Brain pericyte (primary cell): Measurements from ENCODE around the gene CACNA1C.

ENCODE experiments used
- DNase-seq: peaks from one replicate; pipeline ENCODE4 v3.0.0-alpha.2; 2012; ENCODE audit warnings: low read depth, low spot score

CACNA1C gene

DNA sequence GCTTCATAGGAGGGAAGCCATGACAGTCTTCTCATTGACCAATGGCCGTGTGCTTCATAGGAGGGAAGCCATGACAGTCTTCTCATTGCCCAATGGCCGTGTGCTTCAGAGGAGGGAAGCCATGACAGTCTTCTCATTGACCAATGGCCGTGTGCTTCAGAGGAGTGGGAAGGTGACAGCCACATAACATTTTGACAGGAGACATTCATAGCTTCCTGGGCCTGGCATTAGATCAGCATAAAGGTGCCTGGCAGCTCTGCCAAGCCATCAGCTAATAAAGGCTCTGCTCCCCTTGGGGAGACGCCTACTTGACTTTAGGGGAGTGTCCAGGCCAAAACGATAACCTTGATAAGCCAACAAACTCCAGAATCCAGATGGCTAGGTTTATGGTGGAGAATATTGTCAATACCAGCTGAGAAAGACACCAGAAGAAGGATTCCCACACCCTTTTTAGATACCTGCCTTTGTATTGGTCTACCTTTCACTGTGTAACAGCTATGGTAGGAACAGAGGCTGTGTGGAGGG is 468.0 kb downstream of the CACNA1C start:
- no peak for DNase-seq

DNA sequence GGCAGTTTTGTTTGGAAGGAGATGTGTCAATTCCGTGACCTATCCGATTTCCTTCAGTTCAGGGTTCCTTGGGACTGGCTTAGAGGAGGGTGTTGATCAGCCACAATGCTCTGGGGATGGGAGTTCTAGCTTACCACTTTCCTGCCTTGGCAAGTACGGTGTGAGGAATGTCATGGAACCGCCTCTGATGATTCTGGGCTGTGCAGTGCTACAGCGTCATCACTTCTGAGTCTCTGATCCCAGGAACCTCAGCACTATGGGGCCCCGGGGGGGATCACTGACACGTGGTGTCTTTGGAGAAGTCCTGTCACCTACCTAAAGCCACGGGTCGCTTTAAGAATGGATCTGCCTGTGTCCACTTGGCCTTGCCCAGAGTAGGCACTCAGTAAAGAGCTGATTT is 470.5 kb downstream of the CACNA1C start:
- DNase-seq = no peak

DNA sequence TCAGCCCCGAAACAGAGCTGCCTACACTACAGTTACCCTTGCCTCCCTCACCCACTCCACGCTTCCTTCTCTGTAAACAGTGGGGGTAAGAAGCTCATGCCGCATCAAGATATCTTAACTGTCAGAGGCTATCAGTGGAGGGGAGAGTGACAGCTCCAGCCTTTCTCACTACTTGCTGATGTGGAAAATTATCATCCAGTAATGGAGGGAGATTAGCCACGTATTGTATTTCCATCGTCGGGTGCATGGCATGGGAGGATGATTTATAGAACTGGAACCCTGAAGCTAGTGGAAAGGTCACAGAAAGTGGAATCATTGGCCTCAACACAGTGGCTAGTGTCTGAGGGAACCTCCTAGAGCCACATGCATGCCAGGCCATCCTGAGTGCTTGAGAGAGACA is 471.1 kb downstream of the CACNA1C start:
- no peak for DNase-seq

DNA sequence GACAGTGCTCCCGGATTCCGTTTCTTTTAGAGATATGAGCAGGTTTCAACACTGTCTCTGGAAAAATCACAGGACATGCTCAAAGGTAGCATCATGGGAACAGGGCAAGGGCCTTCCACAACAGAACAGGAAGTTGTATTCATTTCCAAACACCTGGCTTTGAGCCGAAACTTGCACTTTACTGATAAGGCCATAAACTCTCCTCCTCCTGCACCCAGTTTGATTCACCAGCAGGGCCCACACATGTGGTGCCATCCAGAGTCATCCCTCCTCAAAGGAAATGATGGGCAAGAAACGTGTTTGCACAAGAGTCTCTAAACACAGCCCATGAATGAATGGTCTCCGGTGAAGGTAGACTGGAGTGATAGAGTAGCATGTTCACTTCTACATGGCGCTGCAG is 473.6 kb downstream of the CACNA1C start:
- no peak for DNase-seq

DNA sequence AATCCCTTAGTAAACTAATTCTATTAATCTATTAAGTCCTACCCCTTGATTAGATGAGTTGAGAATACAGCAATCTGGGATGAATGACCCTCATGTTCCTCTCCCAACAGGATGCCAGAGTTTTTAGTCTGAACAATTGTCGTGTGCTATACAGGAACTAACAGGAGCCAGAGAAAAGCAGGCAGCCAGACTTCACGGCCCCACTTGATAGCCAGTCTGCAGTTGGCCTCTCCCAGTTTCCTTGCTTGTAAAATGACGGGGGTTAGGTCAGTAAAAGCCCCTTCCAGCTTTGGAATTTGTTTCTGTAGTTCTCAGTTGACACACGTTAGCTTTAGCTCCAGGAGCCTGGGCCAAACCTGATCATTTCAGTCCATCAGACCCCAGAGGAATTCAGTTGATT is 475.2 kb downstream of the CACNA1C start:
- no peak for DNase-seq

DNA sequence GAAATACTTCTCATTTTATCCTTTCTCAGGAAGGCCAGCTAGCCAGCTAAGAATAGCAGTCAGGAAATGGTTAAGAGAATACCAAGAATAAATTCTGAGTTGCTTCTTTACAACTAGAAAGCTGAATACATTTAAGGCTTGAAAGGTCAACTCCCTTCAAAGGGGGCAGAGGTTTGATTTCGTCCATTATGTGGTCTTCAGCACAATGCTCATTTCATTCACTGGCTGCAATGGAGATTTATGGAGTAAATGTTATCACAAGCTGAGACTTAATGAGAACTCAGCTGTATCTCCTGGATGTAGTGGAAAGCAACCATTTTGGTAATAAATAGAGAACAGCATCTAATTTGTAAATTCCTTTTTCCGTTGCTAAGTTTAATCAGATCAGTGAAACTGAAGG is 477.0 kb downstream of the CACNA1C start:
- no peak for DNase-seq

DNA sequence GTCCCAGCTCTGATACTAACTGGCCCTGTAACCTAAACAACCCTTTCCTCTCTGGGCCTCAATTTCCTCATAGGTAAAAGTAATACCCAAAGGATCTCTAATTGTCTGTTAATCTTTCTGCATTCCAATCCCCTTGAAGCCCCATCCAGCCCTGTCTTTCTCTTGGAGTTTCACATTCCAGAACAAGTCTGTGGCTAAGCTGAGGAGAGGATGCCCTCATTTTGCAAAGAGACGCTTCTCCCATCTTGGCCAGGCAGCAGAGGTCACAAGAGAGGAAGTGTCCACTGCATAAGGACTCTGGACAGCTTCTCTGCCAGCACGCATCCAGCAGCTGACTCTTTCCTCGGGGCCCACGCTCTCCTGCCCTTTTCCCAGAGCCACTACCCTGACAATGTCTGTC is 478.6 kb downstream of the CACNA1C start:
- no peak for DNase-seq

DNA sequence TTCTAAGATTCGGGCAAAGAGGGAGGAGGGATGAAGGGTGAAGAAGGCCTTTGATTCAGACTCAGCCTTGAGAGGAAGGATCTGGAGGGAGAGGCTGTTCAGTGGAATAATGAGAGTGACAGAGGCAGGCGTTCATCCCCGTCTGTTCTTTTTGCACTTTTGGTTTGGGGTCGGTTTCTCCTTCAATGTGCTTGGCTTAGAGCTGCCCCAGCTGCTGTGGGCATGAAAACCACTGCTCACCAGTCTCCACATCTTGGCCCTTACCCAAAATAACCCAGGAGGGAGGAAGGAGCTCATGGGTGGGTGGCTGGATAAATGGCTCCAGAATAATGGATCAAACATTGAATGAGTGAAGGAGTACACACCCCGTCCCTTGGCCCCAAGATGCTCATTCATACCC is 480.2 kb downstream of the CACNA1C start:
- DNase-seq = no peak

DNA sequence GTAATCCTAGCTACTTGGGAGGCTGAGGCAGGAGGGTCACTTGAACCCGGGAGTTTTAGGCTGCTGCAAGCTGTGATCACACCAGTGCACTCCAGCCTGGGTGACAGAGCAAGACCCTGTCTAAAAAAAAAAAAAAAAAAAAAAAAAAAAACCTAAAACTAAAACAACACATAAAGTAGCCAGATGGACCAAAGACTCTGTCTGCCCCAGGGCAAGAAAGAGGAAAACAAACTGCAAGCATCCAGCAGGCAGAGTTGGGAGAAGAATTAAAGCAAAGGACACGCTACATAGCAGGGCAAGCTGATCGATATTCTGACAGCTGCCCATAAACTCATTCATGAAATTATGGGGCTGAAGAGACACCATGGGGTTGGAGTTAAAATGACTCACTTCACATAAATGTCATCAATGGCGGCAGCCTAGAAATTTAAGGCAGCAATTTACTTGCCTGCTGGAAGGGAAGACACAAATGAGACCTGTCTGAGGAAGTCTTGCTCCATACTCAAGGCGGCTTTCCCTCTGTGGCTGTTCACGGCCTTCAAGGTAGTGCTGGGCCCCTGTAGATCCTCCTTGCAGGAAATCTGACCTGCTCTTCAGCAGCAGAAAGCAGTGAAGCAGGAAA is 482.9 kb downstream of the CACNA1C start:
- no peak for DNase-seq

DNA sequence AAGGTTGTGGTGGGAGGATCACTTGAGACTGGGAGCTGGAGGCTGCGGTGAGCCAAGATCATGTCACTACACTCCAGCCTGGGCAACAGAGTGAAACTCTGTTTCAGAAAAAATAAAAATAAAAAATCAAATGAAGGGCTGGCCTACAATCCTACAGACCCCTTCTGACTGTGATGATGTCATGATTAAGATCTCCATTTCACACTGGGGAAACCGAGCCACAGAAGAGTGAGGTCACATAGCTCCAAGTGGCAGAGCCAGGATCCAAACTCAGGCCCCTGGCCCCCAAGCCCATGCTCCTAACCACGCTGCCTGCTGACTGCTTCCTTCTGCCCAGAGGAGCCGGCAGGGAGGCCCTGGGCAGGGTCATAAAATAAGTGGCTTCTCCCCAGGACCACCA is 483.9 kb downstream of the CACNA1C start:
- no peak for DNase-seq

DNA sequence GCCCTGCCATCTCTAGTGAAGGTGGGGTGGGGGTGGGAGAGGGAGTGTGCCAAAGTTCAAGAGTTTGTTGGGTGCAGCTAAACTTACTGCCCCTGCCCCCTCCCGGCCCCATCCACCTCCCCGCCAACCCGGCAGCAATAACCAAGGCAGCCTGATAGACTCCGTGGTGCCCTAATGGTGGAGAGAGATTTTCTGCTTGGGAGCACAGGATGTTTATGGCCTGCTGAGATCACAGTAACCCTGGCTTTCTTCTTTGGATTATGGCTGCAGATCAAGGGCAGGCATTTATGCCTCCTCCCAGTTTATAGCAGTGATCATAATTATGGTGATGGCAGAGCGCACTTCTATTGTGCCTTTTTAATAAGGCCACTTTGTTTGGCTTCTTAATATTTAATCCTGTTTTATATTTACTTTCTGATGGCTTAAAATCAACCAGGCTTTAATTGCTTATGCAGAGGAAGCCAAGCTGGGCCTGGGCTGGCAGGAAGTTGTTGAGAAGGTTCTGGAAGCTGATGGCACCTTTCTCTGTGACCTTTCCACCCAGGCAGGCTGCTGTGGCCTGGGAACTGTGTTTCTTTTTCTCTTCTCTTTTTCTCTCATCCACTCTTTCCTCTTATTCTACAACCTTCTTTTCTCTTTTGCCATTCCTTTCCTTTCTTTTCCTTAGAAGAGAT is 485.2 kb downstream of the CACNA1C start:
- DNase-seq = no peak

DNA sequence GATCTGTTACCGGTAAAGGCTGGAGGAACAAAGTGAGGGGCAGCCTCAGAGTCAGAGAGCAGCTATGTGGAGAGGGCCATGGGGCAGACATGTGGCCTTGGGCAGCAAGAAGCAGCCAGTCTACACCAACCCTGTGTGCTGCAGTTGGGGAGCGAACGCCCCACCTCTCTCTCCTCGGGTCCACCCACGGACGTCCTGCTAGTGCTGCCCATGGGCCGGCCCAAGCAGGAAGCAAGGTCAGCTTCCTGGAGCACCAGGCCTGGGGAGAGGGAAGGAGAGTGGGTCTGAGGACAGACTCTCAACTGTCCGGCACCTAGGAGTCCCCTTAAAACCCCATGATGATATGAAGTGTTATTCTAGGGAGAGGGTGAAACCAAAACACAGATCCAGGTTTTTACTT is 487.2 kb downstream of the CACNA1C start:
- DNase-seq = no peak

DNA sequence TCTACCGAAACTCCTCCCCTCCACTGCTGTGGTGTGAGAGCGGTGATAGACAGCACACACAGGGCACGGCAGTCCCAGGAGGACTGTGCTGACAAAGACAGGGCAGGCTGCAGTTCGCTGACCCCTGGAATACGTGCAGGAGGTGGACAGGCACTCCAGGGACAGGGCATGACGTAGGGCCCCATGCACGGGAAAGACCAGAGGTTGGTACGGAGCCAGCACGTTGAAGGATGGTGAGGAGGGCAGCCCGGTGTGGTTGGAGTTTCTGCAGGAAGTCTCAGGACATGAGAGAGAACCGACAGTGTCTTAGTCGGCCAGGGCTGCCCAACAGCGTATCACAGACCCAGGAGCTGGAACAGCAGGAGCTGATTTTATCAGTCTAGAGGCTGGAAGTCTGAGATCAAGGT is 487.8 kb downstream of the CACNA1C start:
- no peak for DNase-seq

DNA sequence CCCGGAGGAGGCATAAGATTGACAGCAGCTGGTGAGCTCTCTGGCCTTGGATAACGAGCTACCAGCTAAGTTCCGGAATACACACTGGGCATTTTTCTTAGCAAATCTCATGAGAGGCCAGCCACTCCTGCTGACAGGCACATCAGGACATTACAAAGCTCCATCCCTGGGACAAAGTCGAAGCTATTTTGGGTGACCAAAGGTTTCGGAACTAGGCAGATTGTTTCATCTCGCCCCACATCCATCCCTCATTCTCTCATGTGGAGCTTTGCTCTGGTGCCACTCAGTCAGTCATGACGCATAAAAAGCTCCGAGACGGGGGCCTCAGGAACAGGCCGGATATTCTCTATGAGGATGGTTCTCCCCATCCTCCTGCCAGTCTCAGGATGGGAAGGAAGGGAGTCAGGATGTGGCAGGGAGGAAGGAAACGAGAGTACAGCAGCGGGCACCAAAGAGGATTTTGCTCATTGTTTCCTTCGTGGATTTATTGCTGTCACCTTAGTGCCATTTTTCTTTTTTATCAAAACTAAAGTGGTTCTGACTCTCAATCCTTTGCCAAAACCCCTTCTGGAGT is 488.9 kb downstream of the CACNA1C start:
- DNase-seq = no peak

DNA sequence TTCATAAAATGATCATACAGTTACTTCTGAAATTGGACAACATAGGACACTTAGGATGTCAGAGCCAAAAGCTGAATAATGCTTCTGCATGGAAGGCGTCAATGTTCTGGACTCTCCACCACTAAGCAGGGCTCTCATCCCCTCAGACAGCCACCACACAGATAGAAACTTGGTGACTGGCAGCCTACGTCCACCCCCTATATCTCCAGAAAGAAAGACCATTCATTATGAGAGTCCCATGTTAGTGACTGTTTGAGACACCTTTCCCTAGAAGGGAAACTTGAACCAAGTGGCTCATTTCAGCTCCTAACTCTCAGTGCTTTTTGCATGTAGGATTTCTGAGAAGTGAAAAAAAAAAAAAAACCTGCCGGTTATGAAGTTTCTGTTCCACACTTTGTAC is 491.0 kb downstream of the CACNA1C start:
- no peak for DNase-seq

DNA sequence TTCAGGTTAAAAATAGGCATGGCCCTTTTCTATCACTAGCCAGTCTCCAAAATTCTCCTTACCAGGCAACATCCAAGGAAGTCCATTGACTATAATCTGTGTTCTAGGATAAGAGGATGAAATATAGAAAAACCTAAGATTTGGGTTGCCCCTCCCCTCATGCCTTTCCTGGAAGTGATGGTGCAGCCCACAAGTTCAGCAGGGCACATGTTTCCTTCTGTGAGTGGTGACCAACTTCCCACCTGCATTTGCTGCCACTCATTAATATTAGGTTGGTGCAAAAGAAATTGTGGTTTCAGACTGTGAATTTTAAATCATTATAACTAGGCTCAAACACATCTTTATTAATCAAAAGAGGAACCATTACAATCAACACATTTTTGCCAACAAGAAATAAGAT is 491.4 kb downstream of the CACNA1C start:
- no peak for DNase-seq

DNA sequence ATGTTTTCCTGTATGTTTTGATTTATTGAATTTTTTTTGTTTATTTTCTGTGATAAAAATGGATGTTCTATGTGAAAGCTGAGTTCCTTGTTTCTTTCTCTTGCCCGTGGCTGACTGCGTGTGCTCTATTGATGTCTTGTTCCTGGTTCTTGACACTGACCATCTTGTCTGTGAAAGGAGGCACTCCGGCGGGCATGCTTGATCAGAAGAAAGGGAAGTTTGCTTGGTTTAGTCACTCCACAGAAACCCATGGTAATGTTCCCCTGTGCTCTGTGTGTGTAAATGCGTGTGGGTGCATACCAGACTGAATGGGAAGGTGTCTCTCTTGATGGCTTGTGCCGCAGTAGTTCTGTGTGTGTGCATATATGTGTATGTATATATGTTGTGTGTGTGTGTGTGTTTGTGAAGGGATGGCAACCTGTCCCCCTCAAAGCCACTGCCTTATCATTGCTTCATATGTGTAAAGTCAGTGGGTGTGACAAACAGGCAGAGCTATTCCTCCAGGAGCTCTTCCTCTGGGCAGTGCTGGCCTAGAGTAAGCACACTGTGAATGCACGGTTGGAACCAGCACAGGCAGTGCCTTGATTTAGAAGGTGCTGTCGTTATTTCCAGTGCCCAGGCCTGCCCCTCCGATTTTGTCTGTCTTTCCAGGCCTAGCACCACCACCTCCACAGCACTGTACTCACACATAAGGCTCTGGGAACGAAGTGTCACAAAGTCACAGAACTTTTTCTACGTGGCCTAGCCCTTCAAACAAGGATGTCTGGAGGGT is 494.7 kb downstream of the CACNA1C start:
- DNase-seq = no peak

DNA sequence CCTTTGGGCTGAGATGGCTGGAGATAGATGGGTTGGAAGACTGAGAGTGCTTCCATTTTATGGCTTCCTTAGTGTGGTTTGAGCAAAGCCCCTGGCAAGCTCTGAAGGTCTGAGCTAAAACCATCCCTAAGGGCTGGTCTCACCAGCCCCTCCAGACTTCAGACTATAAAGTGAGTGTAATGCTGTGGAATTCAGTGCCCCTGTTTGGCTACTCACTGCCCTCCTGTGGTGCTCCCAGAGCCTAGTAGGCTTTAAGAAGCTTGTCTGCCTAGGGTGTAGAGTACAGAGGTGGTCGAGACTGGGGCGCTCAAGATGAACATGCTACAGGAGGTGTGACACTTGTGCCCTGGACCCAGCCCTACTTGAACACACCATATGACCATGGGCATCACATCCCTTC is 495.3 kb downstream of the CACNA1C start:
- no peak for DNase-seq

DNA sequence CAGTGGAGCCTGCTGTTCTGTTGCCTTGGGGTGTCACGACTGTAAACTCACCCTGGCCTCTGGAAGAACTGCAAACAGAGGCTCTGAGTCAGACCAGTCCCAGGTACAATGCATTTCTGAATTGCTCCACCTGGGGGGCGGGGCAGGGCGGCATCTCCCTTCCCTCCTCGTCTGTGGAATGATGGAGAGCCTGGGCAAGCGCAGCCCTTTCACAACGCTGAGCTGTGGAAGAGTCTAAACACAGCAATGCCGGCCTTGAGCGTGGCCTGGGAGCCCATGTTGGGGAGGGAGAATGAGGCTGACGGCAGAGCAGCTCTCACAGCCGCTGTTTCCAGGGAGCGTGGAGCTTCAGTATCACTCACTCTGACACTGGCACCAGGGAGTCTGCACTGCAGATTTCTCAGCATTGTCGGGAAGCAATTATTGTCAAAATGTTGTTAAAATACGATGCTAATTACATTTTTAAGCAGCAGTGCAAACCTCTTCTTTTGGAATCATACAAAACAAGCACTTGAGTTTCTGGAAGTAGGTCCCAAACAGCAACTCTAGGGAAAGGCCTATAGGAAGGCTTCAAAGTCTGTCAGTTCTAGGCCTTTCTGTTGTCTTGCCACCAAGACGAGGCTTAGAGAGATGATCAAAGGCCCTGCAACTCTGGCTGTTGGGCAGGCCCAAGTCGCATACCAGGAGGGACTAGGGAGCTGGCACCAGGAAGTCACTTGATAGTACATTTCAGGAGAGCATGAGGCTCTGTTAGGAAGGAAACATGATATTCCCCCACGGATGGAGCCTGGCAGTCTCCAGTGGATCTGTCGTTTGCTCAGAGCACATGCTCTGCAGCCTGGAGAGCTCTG is 498.0 kb downstream of the CACNA1C start:
- no peak for DNase-seq

DNA sequence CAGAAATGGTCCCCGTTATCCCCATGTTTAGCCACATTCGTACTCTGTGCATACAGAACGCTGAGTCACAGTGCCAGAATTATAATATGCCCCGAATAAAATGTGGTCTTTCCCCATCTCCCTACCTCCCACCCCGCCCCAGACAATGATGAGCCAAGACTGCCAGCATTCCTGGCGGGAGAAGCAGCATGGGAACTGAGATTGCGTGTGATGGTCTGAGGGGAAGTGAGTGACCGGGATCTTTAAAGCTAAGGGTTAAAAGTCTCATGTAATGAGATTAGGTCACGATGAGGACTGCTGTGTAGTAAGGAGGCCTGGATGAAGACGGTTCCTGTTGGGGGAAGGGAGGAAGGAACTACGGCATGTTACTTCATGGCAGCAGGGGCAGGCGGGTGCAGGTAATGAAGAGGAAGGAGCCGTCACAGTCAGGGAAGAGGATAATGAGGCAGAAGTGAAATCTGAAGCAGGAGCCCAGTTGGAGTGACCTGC is 498.7 kb downstream of the CACNA1C start:
- no peak for DNase-seq

DNA sequence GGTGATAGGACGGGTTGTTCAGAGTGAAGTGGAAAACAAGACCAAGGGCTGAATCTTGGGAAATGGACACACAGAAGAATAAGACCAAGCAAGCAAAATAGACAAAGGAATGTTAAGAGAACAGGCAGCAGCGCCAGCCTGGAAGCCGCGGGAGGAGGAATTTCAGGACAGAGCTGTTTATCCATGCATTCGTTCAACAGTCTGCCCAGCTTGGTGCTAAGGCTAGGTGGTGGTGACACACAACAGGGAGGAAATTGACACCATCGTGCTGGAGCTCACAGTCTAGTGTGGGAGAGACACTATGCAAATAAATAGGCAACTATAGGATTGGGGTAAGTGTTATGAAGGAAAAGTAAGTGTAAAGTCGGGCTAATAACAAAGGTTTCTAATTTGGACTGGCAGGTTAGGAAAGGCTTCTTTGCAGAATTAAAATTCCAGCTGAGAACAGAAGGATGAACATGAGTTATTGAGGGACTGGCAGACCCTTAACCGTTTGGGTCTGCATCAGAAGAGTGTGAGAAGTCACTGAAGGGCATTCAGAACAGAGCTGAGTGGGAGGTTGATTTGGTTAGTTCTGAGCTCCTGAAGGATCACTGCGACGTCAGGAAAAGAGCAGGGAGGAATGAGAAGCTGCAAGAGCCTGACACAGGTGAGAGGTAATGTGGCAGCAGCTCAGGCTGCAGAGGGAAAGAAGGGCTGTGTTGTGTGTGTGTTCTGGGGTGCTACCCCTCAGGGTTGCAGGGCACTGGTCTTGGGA is 499.4 kb downstream of the CACNA1C start:
- DNase-seq = no peak
